HG02642 (cell line): Measurements from ENCODE around the gene EHD4.

ENCODE experiments used
- ATAC-seq: cut with Tn5 transposase; IDR thresholded peaks from one replicate; pipeline ENCODE4 v1.9.1; 2021; ENCODE audit warnings: mild to moderate bottlenecking; ENCODE audit not compliant: unreplicated experiment, poor library complexity

The EHD4 gene

DNA sequence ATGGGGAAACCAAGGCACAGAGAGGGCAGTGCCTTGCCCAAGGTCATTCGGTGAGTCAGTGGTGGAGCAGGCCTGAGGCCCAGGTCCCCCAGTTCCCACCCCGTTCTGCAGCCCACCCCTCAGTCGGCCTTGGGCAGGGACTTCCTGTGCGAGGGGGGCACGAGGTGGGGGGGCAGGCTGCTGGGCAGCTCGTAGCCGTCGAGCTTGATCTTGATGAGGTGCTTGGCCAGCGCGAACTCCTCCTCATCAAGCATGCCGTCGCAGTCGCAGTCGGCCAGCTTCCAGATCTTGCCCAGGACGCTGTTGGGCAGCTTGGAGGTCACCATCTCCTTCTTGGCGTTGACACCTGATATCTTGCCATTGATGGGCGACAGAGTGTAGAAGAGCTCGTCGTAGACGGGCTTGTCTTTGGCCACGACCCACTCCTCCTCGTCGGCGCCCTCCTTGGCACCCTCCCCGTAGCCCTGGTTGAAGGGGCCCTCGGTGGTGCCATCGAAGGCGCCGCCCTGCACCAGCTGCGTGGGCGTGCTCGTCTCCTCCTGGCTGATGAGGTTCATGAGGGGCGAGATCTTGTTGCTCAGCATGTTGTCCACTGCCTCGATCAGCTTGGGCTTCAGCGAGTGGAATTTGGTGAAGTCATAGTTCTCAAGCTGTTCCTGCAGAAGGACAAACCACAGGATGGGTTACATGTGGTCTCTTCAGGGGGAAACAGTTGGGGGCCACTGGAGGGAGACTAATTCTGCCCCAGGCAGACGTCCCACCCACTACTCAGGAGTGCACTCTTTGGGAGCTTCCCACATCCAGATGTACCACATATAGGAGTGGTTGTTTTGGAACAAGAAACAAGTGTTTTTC lies 71.6 kb downstream of the EHD4 start:
- ATAC-seq: no peak

- ATAC-seq: no peak
Measured at GRCh38 chr15:41899854-41900442, 72.4 kb downstream of the EHD4 start.

- ATAC-seq: no peak
Measured at GRCh38 chr15:41897363-41897799, 75.0 kb downstream of the EHD4 start.

DNA sequence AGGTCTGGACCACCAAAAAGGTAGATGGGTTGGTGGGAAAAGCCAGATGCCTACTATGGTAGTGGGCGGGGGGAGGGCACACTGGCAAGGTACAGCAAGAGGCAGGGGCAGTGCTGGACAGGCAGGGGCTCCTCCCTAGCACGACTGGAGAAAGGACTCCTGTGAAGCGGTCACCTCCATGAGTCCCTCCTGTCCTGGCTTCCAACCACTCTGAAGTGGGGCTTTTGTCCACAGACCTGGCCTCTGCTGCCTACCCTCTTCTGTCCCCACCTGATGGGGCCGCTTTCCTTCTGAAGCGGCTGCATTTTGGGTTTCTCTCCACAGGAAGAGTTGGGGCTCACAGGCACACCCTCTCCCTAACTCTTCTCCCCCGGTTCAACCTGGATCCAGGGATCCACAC lies 75.8 kb downstream of the EHD4 start:
- ATAC-seq: no peak

DNA sequence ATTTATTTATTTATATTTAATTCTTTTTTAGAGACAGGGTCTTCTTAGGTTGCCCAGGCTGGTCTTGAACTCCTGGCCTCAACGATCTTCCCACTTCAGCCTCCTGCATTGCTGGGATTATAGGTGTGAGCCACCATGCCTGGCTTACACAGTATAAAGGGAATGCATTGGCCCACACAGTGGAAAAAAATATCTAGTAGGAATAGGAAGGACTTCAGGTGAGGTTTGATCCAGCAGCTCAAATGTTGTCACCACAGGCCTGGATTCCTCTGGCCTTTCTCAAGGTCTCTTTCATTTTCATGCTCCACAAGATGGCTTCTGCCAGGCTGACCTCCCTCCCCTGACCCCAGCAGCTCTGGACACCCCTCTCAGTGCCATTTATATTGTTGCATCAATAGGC lies 76.4 kb downstream of the EHD4 start:
- ATAC-seq: no peak

- no peak for ATAC-seq
Measured at GRCh38 chr15:41895491-41895890, 76.9 kb downstream of the EHD4 start.

DNA sequence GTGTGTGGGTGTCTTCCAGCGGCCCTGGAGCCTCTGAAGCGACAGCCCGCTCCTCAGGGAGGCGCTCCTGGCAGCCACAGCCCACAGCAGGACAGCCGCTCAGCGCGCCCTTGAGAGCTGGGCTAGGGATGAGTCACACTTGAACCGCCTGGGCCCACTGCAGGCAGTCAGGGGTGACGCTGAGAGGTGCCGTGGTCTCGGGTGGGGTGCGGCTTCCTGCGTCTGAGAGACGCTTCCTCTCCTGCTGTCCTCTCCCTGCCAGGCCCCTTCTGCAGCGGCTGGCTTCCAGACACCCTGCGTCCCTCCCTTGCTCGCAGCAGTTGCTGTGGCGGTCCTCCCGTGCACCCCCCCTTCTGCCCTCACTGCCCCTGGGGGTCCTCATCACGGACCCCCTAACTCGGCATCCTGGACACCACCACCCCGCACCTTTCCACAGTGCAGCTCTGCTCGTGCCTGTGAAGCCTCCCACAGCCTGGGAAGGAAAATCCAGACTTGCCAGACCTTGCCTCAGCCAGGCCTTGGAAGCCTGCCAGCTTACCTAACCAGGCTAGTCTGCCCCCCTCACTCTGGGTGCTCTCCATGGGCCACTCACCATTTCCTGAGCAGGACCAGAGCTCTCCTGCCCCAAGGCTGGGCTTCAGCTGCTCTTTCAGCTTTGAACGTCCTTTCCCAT lies 77.4 kb downstream of the EHD4 start:
- ATAC-seq: peak; percentile 82

DNA sequence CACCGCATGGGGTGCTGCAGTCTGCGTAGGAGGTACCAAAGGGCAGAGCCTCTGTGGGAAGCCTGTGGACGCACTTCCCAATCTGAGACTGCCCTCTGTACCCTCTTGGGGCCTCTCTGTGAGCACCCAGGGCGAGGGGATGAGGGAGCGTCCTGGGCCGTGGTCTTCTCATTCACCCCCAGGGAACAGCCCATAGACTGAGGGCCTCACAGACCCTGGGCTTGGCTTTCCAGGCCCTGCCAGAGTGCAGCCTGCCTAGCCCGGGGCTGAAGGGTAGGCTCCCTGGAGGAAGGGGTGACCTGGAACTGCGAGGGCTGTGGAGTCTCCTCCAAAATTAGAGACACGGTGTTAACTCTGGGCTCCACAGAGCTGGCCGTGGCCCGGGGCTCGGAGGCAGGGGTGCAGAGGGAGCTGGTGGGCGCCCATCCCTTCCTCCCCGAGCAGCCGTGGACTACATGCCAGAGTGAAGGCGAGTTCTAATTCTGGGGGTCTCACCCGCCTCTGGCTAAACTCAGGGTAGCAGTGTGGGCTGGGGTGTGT lies 78.0 kb downstream of the EHD4 start:
- peak; percentile 5 for ATAC-seq

DNA sequence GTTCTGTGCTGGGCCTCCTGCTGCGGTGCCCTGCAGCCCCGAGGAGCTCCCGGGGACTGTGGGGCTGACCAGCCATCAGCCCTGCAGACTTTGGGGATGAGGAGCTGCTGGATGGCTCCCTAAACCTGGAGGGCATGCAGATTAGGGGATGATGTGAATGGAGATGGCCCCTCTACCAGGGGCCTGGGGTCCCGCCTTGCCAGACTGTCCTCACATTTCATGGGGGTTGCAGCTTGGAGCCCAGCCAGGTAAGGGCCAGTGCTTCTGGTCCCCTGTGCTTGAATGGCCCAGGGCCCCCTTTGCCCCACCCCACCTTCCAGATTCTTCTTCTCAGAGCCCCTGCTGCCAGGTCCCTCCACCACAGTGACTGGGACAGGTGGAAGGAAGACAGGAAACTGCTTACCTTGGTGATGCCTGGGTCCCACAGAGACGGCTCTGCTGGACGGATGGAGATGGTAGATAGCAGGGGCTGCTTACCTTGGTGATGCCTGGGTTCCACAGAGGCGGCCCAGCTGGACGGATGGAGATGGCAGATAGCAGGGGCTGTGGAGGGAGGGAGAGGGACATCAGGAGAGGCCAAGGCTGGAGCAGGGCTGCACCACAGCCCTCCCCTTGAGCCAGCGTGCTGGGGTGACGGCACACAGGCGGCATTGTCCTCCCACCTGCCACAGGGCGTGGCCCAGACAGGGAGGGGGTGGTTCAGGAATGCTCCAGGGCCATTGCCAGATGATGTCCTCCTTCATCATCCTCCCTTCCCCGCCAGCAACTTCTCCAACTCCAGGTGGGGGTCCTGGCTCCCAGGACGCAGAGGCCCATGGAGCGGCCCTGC lies 78.7 kb downstream of the EHD4 start, which contains the start of gene SPTBN5:
SPTBN5 (minus strand) TSS at position 632 of the 829 bp plus-strand sequence; CDS start at position 76, 556 bp downstream.
- ATAC-seq: no peak

DNA sequence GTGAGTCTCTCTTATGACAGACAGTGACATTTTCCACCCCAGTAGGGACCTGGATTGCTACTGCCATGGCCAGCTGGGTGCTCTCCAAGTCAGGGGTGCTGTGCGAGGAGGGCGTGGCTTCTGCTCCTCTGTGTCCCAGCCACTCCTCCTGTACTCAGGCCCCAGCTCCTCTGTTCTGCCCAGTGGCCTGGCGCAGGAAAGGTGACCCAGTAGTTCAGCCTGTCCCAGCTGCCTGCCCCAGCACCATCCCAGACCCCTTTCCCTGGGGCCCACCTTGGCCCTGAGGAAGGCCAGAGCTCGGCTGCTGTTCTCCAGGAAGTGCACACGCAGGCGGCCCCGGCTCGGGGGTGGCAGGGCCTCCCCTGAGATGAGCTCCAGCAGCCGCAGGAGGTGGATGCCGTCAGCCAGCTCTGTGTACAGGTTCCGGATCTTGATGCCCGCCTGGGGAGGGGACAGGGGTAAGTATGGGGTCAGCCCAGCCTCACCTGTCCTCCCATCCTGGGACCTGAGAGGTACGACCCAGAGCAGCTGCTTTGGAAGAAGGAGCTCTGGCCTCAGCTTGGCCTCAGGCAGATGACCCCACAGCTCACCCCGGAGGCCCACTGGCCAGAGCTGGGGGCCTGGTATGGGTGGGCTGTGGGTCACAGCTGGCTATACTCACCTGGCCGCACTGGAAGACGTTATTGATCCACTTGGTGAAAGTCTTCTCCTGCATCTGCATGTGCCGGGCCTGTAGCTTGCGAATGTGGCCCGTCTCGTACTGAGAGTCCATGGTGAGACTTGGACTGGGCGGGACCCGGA lies 79.5 kb downstream of the EHD4 start:
- ATAC-seq: no peak

DNA sequence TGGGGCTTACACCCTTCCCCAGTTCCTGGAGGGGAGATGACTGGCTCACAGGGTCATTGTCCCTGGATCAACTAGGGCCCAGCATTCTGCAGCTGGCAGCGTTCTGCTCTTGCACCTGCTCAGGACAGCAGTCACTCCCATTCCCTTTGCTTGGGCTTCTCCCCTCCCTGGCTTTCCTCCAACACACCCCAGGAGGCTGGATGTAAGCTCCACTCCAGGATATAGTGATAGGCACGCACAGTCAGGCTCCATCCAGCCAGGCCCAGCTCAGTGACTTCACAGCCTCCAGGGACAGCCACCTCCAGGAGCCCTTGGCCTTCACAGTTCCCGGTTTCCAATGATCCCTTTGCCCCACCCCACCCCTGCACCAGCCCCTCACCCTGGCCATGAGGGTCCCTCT lies 80.4 kb downstream of the EHD4 start:
- no peak for ATAC-seq

DNA sequence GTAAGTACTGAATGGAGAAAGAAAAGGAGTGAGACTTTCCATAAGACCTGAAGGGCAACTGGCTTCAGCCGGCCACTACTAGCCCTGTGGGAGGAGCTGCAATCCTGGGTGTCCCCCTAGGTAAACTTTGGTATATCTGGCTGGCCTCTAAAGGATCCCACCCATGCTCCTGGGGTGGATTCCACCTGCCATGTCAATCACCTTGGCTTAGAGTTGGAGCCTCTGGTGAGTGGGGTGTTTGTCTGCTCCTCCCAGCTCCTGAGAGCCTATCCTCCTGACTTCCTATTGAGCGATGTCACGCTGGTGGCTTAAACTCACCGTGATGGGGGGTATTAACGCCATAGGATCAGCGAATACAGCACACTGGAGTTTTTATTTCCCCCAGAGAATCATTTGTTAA lies 81.1 kb downstream of the EHD4 start:
- no peak for ATAC-seq

DNA sequence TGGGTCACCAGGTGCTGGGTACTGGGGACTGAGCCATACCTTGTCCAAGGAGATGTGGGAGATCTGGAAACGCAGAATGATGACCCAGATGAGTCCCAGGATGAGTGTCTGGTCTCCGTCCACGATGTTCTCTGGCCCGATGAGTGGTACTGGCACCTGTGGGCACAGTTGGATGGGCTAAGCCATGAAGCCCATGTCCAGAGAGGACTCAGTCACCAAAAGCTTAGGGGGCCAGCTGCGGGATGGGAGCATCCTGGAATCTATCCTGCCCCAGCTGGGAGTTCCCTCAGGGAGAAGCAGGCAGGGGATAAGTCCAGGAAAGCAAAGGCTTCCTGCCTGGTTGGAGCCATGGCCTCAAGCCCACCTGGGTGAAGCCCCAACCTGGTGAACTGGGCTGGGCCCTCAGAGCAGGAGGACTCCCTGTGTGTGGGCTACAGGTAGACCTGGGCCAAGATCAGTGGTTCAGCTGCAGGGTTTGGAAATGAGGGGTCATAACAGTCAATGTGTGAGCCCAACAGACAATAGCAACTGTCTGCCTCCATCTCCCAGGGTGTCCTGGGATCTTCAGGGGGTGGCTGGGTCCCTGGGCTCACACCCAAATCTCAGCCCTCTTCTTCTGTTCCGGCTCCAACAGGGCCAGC lies 82.2 kb downstream of the EHD4 start:
- ATAC-seq: no peak

DNA sequence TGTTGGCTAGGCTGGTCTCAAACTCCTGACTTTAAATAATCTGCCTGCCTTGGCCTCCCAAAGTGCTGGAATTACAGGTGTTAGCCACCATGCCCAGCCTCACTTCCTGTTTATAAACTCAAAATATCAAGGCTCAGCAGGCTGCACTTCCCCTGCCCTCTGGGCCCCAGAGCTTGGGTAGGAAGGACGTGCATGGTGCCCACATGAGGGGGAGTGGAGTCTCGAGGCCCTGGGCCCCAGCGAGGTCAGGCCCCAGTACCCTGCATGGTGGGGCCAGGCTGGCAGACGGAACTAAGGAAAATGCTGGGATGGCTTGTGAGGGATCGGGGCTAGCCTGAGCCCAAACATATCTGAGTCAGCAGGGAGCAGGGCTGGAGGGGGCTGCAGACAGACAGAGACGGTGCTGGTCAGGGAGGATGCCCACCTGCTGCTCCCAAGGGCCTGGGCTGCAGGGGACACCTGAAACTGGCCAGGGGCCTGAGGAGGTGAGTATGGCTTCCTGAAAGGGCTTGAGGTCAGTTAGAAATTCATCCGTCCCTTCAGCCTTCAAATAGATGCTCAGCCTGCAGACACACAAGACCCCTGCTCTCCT lies 83.6 kb downstream of the EHD4 start:
- ATAC-seq: no peak

DNA sequence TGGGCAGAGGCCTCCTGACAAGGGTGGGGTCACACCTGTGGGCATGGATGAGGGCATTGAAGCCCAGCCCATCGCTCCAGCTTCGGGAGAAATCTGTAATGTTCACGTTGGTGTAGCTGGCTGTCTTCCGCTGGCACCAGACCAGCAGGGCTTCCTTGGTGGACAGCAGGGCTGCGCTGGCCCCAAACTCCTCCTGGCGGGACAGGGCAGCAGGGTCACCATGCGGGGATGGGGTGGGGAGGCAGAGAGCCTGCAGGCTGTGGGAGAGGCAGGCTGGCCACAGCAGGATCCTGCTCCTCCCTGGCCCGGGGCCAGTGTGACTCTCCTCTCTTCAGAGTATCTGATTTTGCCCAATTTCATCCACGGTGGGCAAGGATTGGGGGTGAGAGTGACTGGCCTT lies 84.5 kb downstream of the EHD4 start:
- no peak for ATAC-seq

DNA sequence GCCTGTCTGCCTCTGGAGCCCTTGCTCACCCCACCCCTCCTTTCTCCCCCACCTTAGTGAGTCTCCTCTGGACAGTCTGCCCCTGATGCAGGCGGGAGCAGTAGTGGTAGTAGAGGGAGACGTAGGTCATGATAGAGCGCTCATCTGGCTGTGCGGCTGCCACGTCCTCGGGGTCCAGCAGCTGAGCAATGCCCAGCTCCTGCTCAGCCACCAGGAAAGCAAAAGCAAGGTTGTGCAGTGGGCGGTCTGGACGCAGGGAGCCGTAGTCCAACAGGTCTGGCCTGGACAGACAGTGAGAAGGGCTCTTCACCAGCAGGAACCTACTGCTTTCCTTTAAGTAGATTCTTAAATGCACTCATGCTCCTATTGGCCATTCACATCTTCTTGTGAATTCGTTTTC lies 85.2 kb downstream of the EHD4 start:
- no peak for ATAC-seq

DNA sequence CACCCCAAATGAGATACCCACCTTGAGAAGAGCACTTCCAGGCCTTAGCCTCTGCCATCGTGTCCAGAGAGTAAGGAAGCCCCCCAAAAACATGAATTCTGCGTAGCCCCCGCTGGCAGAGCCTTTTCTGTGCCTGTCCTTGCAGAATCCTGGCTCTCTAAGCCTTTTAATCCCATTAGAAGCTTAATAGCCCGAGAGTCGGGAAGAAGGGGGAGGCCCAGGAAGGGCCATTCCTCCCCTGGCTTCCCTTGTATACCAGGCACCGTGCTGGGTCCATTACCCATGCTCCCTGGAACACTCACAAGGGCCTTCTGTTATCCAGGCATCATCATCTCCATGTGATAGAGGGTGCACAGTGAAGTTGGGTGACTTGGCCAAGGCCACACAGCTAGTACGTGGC lies 85.6 kb downstream of the EHD4 start:
- ATAC-seq: no peak

DNA sequence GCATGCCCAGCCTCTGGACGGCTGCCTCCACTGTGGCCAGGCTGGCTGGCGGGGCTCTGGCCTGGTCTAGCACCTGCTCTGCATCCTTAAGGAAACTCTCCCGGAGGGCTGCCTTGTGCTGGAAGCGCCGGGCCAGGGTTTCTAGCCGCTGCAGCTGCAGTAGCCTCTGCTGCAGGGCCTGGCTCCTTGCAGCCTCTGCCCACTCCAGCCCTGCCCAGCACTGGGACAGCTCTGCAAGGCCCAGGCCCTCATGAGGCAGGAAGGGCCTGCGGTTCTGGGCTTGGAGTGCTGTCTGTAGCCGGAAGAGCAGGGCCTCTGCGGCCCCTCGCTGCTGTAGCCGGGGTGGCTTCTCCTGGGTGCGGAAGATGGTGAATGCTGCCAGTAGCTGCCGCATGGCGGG lies 86.5 kb downstream of the EHD4 start:
- no peak for ATAC-seq

- ATAC-seq: no peak
Measured at GRCh38 chr15:41885321-41885720, 87.0 kb downstream of the EHD4 start.
